B cell (primary cell): ENCODE results near the gene CTAGE4. TPM values are rescaled to one million over a fixed set of nuclear protein-coding genes. Genes with fewer than 3 reads are reported as not detected.

Experiments
- ATAC-seq: fragments of 200-7000 bp; cut with Tn5 transposase; one replicate; pipeline ENCODE4 v1.10.0; 2021; ENCODE audit warnings: low read depth, mild to moderate bottlenecking, moderate number of reproducible peaks, moderate library complexity
- CTCF ChIA-PET: fragments of 350-600 bp; sonication (Branson Sonifier 250); formaldehyde crosslinking; loops from one replicate; lab custom pipeline; 2021; ENCODE audit warnings: antibody characterized with exemption, inconsistent platforms; lab: Charles Lee
- POLR2A ChIA-PET: fragments of 350-600 bp; sonication (Branson Sonifier 250); formaldehyde crosslinking; loops from one replicate; lab custom pipeline; 2021; ENCODE audit warnings: antibody characterized with exemption; lab: Charles Lee
- DNase-seq: peaks from one replicate; pipeline ENCODE4 v3.0.0; 2013
- H2AFZ ChIP-seq: 2 replicates; pipeline ENCODE4 v1.6.1; 2012; ENCODE audit warnings: mild to moderate bottlenecking, low read depth, low read length; ENCODE audit not compliant: insufficient read depth, poor library complexity, severe bottlenecking
- H3K27ac ChIP-seq, 2 donors: 1 replicate in 1 of 2; 2 replicates in 1 of 2; pipeline ENCODE4 v1.5.1; 2012 to 2013; ENCODE audit warnings: low read length in 2 of 2, mild to moderate bottlenecking in 2 of 2, moderate library complexity in 1 of 2
- H3K27me3 ChIP-seq, 4 experiments: fragments of 200-600 bp in 1 of 4; sonication (generic) in 1 of 4; replicated peaks in 1 of 4; 1 replicate in 2 of 4; 2 replicates in 2 of 4; pipeline versions ENCODE4 v1.6.1 to v1.7.0; 2013 to 2016; ENCODE audit warnings: low read length in 3 of 4, mild to moderate bottlenecking in 2 of 4, mixed read lengths in 1 of 4, moderate library complexity in 1 of 4; ENCODE audit not compliant: insufficient read depth in 4 of 4, control insufficient read depth in 3 of 4; ENCODE audit errors: control extremely low read depth in 1 of 4
- H3K36me3 ChIP-seq, 2 experiments: replicated peaks in 1 of 2; 1 replicate in 1 of 2; 2 replicates in 1 of 2; pipeline versions ENCODE4 v1.6.1 to v1.7.1; 2013; ENCODE audit warnings: low read length in 1 of 2; ENCODE audit not compliant: insufficient read depth in 2 of 2, control insufficient read depth in 1 of 2; ENCODE audit errors: control extremely low read depth in 1 of 2, extremely low read depth in 1 of 2
- H3K4me1 ChIP-seq, 2 donors: fragments of 200-600 bp in 1 of 2; sonication (generic) in 1 of 2; 1 replicate in 1 of 2; 2 replicates in 1 of 2; pipeline versions ENCODE4 v1.5.1 to v1.6.1; 2013 to 2017; ENCODE audit warnings: low read length in 2 of 2; ENCODE audit not compliant: control insufficient read depth in 2 of 2, insufficient read depth in 2 of 2
- H3K4me2 ChIP-seq: replicated peaks from 2 replicates; pipeline ENCODE3; 2012; ENCODE audit warnings: mild to moderate bottlenecking, low read depth, low read length; ENCODE audit not compliant: poor library complexity, severe bottlenecking
- H3K4me3 ChIP-seq, 5 experiments: fragments of 200-600 bp in 1 of 5; sonication (generic) in 1 of 5; 1 replicate in 3 of 5; 2 replicates in 2 of 5; pipeline versions ENCODE4 v1.5.1 to v1.7.0; 2011 to 2016; ENCODE audit warnings: low read length in 4 of 5, mild to moderate bottlenecking in 4 of 5, low read depth in 2 of 5, control low read depth in 1 of 5, moderate library complexity in 1 of 5; ENCODE audit not compliant: insufficient read depth in 1 of 5; ENCODE audit errors: control extremely low read depth in 1 of 5, extremely low read depth in 1 of 5
- H3K79me2 ChIP-seq: fragments of 200-600 bp; sonication (generic); one replicate; pipeline ENCODE4 v1.6.0; 2016; ENCODE audit warnings: low read length; ENCODE audit not compliant: control insufficient read depth, insufficient read depth
- H3K9ac ChIP-seq: fragments of 200-600 bp; sonication (generic); 2 replicates; pipeline ENCODE4 v1.6.1; 2017; ENCODE audit warnings: mild to moderate bottlenecking, low read length, moderate library complexity
- H3K9me3 ChIP-seq, 3 donors: one replicate each; pipeline versions ENCODE4 v1.6.1 to v1.7.1; 2013; ENCODE audit warnings: low read length in 2 of 3; ENCODE audit not compliant: control insufficient read depth in 2 of 3, insufficient read depth in 1 of 3; ENCODE audit errors: control extremely low read depth in 1 of 3
- H4K20me1 ChIP-seq: 2 replicates; pipeline ENCODE4 v1.6.0; 2012; ENCODE audit warnings: mild to moderate bottlenecking, low read length; ENCODE audit not compliant: insufficient read depth, control insufficient read depth, poor library complexity, severe bottlenecking
- H3K27ac Mint-ChIP-seq: one replicate; pipeline ENCODE4 v1.8.0; 2021; ENCODE audit warnings: mixed read lengths
- H3K27me3 Mint-ChIP-seq: one replicate; pipeline ENCODE4 v1.8.0; 2021; ENCODE audit warnings: mixed read lengths
- H3K4me1 Mint-ChIP-seq: one replicate; pipeline ENCODE4 v1.8.0; 2021; ENCODE audit warnings: mixed read lengths
- H3K4me3 Mint-ChIP-seq: one replicate; pipeline ENCODE4 v1.8.0; 2021; ENCODE audit warnings: mixed read lengths
- H3K9me3 Mint-ChIP-seq: one replicate; pipeline ENCODE4 v1.8.0; 2022; ENCODE audit warnings: mixed read lengths; ENCODE audit not compliant: insufficient read depth
- CTCF ChIP-seq: fragments of 200-600 bp; IDR thresholded peaks from one replicate; pipeline ENCODE4 v1.8.0; 2022; ENCODE audit warnings: antibody characterized with exemption, mild to moderate bottlenecking
- EZH2 ChIP-seq: IDR thresholded peaks from 2 replicates; pipeline ENCODE4 v1.6.1; 2012; ENCODE audit warnings: borderline replicate concordance, low read depth, mild to moderate bottlenecking, moderate library complexity, low read length; ENCODE audit not compliant: insufficient read depth, poor library complexity, severe bottlenecking
- WGBS: methylation state at CpG from one replicate; pipeline ENCODE4 v1.1.5; 2013; ENCODE audit warnings: missing lambda C conversion rate; ENCODE audit not compliant: insufficient coverage; 5-methylcytosine and 5-hydroxymethylcytosine counted together
- intact Hi-C: fragments of 100-400 bp; cut with micrococcal nuclease; formaldehyde crosslinking; loops from one replicate; pipeline ENCODE4 v1.10.0; 2022
- polyA plus RNA-seq: library from polyadenylated mRNA; depleted of rRNA; stranded (reverse); fragments of >200 nt; gene quantifications from 2 replicates; pipeline ENCODE4 v1.2.3, GENCODE V29; 2012
- total RNA-seq, 2 donors: library from RNA; stranded (reverse); fragments of 120-200 nt in 1 of 2; gene quantifications; 1 replicate in 1 of 2; 2 replicates in 1 of 2; pipeline versions ENCODE4 v1.2.3 to v1.2.4, GENCODE V29; 2013 to 2022

Gene CTAGE4
- total and polyA plus RNA-seq, 2 donors (not counting 1 experiment from before 2014, with no cell fraction given) = 0.12 TPM; not detected in 1

- peaks cover 0 to 14% (median 13%) of the 10 kb centered on the region in 3 donors for H3K9me3 ChIP-seq
- peaks cover 0 to 2% (median 0%) of the 10 kb centered on the region in 4 experiments for H3K27me3 ChIP-seq
- Mint-ChIP-seq H3K27me3 (peaks cover 3% of the 10 kb centered on the region), H3K27ac (no peak overlapping the region), H3K4me3 (no peak overlapping the region), H3K9me3 (peaks cover 11% of the 10 kb centered on the region), H3K4me1 (no peaks in the 10 kb centered on the region)
- H4K20me1 ChIP-seq = no peaks in the 10 kb centered on the region
- ChIA-PET CTCF (no interaction called here), POLR2A (no interaction called here)
- H3K9ac ChIP-seq = no peak overlapping the region
- no peak overlapping the region for H2AFZ ChIP-seq
- no peak overlapping the region for H3K4me2 ChIP-seq
- H3K4me1 ChIP-seq = no peaks in the 10 kb centered on the region
- TF ChIP-seq EZH2 (no peak), CTCF (no peak)
- no peaks in the 10 kb centered on the region for H3K36me3 ChIP-seq
- no peak for ATAC-seq
- intact Hi-C loops = no loop called here
- WGBS = 83% methylated on average over 1 of the region's 3 CpGs
- H3K27ac ChIP-seq = no peak overlapping the region
- no peaks in the 10 kb centered on the region for H3K79me2 ChIP-seq
- DNase-seq = no peak
- H3K4me3 ChIP-seq = no peak overlapping the region
Measured at GRCh38 chr7:144144426-144144825, 38.8 kb upstream of the CTAGE4 start.

GRCh38 chr7:144148224-144148827, 34.9 kb upstream of the CTAGE4 start:
- Histone ChIP-seq H3K27me3 (peaks cover 0 to 5% (median 0%) of the 10 kb centered on the region in 4 experiments), H3K4me3 (no peak overlapping the region), H3K36me3 (no peaks in the 10 kb centered on the region), H3K79me2 (no peaks in the 10 kb centered on the region), H3K4me2 (no peak overlapping the region), H3K4me1 (no peaks in the 10 kb centered on the region), H4K20me1 (no peaks in the 10 kb centered on the region), H3K9ac (no peak overlapping the region), H3K9me3 (peaks cover 5 to 20% (median 13%) of the 10 kb centered on the region in 3 donors), H3K27ac (no peak overlapping the region), H2AFZ (no peak overlapping the region)
- TF ChIP-seq EZH2 = no peak
- no peak for TF ChIP-seq CTCF
- ChIA-PET CTCF (no interaction called here), POLR2A (no interaction called here)
- Mint-ChIP-seq H3K27ac (no peak overlapping the region), H3K9me3 (peaks cover 17% of the 10 kb centered on the region), H3K4me1 (no peaks in the 10 kb centered on the region), H3K27me3 (peaks cover 10% of the 10 kb centered on the region), H3K4me3 (no peak overlapping the region)
- DNase-seq = no peak
- no CpG with 5 or more reads among the region's 2 CpGs for WGBS
- intact Hi-C loops = no loop called here
- ATAC-seq = no peak
